Activated T-cell treated with anti-CD3 and anti-CD28 coated beads, Interleukin-2, amount 50 U/mL, for 72 hours (primary cell): Measurements from ENCODE around the gene C1GALT1. TPM values are rescaled to one million over a fixed set of nuclear protein-coding genes. Genes with fewer than 3 reads are reported as not detected.
A peak's percentile ranks its signal among the peaks of the same experiment; 100 is the strongest.

Experiments used
- ATAC-seq, 2 donors: fragments of 150-1000 bp; cut with Tn5 transposase; replicated peaks in 1 of 2; 2 replicates each; pipeline ENCODE4 v1.10.0; 2021; ENCODE audit warnings: moderate library complexity in 2 of 2, mild to moderate bottlenecking in 1 of 2
- DNase-seq, 2 donors: peaks; one replicate each; pipeline ENCODE4 v3.0.0; 2021 to 2022; ENCODE audit warnings: mixed read lengths in 1 of 2
- H3K27ac Mint-ChIP-seq: one replicate; pipeline ENCODE4 v1.8.0; 2022; ENCODE audit warnings: mild to moderate bottlenecking, moderate library complexity, mixed read lengths
- H3K27me3 Mint-ChIP-seq: one replicate; pipeline ENCODE4 v1.8.0; 2022; ENCODE audit warnings: low read depth, mixed read lengths
- H3K36me3 Mint-ChIP-seq, 2 donors: one replicate each; pipeline ENCODE4 v1.8.0; 2022; ENCODE audit warnings: mixed read lengths in 2 of 2, mild to moderate bottlenecking in 1 of 2; ENCODE audit not compliant: insufficient read depth in 2 of 2
- H3K4me1 Mint-ChIP-seq: one replicate; pipeline ENCODE4 v1.8.0; 2022; ENCODE audit warnings: low read depth, mixed read lengths
- H3K4me3 Mint-ChIP-seq, 2 donors: one replicate each; pipeline ENCODE4 v1.8.0; 2022; ENCODE audit warnings: mild to moderate bottlenecking in 2 of 2, mixed read lengths in 2 of 2, moderate library complexity in 2 of 2
- H3K9me3 Mint-ChIP-seq, 2 donors: one replicate each; pipeline ENCODE4 v1.8.0; 2022; ENCODE audit warnings: mixed read lengths in 2 of 2
- total RNA-seq, 2 donors: library from RNA; stranded (reverse); gene quantifications; one replicate each; pipeline ENCODE4 v1.2.3, GENCODE V29; 2022

C1GALT1 gene
- total RNA-seq, 2 donors from 2014 or later: 31.0 to 31.8 TPM

DNA sequence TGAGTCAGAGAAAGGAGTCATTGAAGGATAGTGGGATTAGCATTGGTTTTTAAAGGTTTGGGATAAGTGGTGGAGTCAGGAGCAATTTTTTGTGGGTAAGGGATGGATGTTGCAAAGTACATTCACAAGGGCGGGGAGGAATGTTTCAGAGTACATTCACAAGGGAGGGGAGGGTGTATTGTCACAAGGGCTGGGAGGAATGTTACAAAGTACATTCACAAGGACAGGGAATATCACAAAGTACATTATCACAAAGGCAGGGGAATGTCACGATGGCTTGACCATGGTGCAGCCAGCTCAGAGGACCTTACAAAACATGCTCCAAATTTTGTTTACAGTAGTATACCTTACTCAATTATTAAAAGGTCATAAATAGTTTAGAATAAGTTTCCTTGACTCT, 30.3 kb downstream of the C1GALT1 start:
- no peak for DNase-seq
- H3K27me3 Mint-ChIP-seq: no peaks in the 10 kb centered on the region
- H3K27ac Mint-ChIP-seq: no peak overlapping the region
- no peaks in the 10 kb centered on the region for H3K9me3 Mint-ChIP-seq
- peaks cover 27% of the 10 kb centered on the region for H3K4me1 Mint-ChIP-seq
- peaks cover 5 to 16% of the 10 kb centered on the region in 2 donors for H3K36me3 Mint-ChIP-seq
- H3K4me3 Mint-ChIP-seq: no peak overlapping the region
- ATAC-seq: no peak

GRCh38 chr7:7214398-7215347, 32.3 kb downstream of the C1GALT1 start:
- Mint-ChIP-seq H3K4me3 (no peak overlapping the region), H3K9me3 (no peaks in the 10 kb centered on the region), H3K27me3 (no peaks in the 10 kb centered on the region), H3K4me1 (peaks cover 25% of the 10 kb centered on the region), H3K36me3 (peaks cover 5 to 18% of the 10 kb centered on the region in 2 donors), H3K27ac (no peak overlapping the region)
- ATAC-seq (no peak), DNase-seq (no peak)

GRCh38 chr7:7216279-7216678, 33.9 kb downstream of the C1GALT1 start:
- Mint-ChIP-seq H3K27me3 (no peaks in the 10 kb centered on the region), H3K36me3 (peaks cover 5 to 19% of the 10 kb centered on the region in 2 donors), H3K27ac (no peak overlapping the region), H3K4me1 (peaks cover 31% of the 10 kb centered on the region), H3K4me3 (no peak overlapping the region), H3K9me3 (no peaks in the 10 kb centered on the region)
- DNase-seq (no peak), ATAC-seq (no peak)

DNA sequence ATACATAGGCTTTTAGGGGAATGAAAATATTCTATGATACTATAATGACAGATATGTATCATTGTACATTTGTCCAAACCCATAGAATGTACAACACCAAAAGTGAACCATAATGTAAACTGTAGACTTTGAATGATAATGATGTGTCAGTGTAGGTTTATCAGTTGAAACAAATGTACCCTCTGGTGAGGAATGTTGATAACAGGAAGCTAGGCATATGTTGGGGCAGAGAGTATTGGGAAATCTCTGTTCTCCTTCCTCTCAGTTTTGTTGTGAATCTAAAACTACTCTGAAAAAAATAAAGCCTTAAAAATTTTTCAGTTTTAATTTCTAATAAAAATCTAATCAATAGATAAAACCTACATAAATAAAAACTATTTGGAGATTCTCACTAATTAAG, 36.9 kb downstream of the C1GALT1 start:
- no peaks in the 10 kb centered on the region for H3K9me3 Mint-ChIP-seq
- no peaks in the 10 kb centered on the region for H3K27me3 Mint-ChIP-seq
- no peak overlapping the region for H3K27ac Mint-ChIP-seq
- ATAC-seq (no peak), DNase-seq (no peak)
- peaks cover 3 to 12% of the 10 kb centered on the region in 2 donors for H3K36me3 Mint-ChIP-seq
- peaks cover 38% of the 10 kb centered on the region for H3K4me1 Mint-ChIP-seq
- H3K4me3 Mint-ChIP-seq: no peak overlapping the region

GRCh38 chr7:7220821-7221220, 38.5 kb downstream of the C1GALT1 start:
- Mint-ChIP-seq H3K4me1 (peaks cover 36% of the 10 kb centered on the region), H3K9me3 (no peaks in the 10 kb centered on the region), H3K27me3 (no peaks in the 10 kb centered on the region), H3K36me3 (peaks cover 0 to 13% of the 10 kb centered on the region in 2 donors), H3K4me3 (no peak overlapping the region), H3K27ac (no peak overlapping the region)
- ATAC-seq (no peak), DNase-seq (no peak)

DNA sequence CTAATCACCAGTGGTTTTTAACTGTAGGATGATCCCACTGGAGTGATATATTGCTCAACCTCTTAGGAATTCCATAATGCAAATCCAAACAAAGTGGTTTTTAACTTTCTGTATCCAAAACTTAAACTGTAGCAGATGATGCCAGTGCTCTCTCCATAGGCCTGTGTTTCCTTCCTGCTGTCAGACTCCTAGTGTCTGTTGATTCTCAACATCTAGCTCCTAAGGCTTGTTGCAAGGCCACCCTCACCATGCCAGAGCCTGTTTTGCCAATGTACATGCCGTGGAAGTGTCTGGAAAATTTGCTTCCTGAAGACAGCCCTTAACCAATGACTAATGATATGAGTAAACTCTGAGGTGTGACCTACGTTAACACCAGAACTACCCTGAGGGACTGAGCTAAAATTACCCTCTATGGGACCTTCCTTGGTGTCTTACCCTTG, 39.3 kb downstream of the C1GALT1 start:
- Mint-ChIP-seq H3K9me3 (no peaks in the 10 kb centered on the region), H3K27ac (no peak overlapping the region), H3K4me3 (no peak overlapping the region), H3K36me3 (peaks cover 0 to 13% of the 10 kb centered on the region in 2 donors), H3K27me3 (no peaks in the 10 kb centered on the region), H3K4me1 (peaks cover 36% of the 10 kb centered on the region)
- DNase-seq: no peak
- ATAC-seq: no peak

GRCh38 chr7:7223250-7223649, 40.9 kb downstream of the C1GALT1 start:
- Mint-ChIP-seq H3K27me3 (no peaks in the 10 kb centered on the region), H3K4me1 (peaks cover 32% of the 10 kb centered on the region), H3K9me3 (no peaks in the 10 kb centered on the region), H3K27ac (no peak overlapping the region), H3K4me3 (no peak overlapping the region), H3K36me3 (peaks cover 0 to 8% of the 10 kb centered on the region in 2 donors)
- ATAC-seq (no peak), DNase-seq (no peak)

DNA sequence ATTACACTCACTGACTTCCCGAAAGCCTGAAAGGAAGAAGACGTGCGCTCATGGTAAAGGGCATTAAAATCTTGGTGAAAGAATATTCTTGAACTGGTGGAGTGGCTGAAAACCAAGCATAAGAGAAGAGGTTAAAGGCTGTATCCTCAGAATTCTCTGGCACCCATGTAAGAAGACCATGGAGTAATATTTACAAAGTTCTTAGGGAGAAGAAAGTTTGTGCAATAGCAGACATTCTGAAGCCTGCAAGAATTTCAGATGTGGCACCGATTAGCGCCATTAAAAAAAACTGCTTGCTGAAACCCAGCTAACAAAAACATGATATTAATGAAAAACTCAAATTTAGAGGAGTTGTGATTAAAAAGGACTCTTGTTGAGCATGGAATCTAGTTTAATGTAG, 44.1 kb downstream of the C1GALT1 start:
- ATAC-seq (no peak), DNase-seq (no peak)
- Mint-ChIP-seq H3K4me1 (peaks cover 22% of the 10 kb centered on the region), H3K27ac (no peak overlapping the region), H3K9me3 (peaks cover 3 to 5% of the 10 kb centered on the region in 2 donors), H3K36me3 (peaks cover 7 to 15% of the 10 kb centered on the region in 2 donors), H3K4me3 (no peak overlapping the region), H3K27me3 (no peaks in the 10 kb centered on the region)

DNA sequence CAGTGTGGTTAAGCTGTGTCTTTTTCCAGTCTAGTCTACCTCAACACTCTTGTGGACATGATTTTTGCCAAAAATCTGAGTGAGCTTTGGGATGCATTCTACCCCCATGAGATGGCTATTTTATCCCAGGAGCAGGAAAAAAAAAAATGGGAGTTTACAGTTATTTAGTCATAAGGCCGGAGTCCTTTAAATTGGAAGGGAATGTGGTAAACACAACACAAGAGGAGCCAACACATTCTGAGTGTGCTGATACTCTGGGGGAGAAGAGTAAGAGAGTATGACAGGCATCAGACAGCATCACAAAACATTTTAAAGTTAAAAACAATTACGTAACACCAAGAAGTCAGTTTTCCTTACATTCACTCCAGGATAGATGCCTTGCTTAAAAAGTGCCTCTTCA, 46.1 kb downstream of the C1GALT1 start:
- no peak for DNase-seq
- no peak for ATAC-seq
- Mint-ChIP-seq H3K27me3 (no peaks in the 10 kb centered on the region), H3K4me1 (peaks cover 22% of the 10 kb centered on the region), H3K36me3 (peaks cover 17 to 22% of the 10 kb centered on the region in 2 donors), H3K9me3 (peaks cover 3 to 9% of the 10 kb centered on the region in 2 donors), H3K4me3 (no peak overlapping the region), H3K27ac (no peak overlapping the region)

DNA sequence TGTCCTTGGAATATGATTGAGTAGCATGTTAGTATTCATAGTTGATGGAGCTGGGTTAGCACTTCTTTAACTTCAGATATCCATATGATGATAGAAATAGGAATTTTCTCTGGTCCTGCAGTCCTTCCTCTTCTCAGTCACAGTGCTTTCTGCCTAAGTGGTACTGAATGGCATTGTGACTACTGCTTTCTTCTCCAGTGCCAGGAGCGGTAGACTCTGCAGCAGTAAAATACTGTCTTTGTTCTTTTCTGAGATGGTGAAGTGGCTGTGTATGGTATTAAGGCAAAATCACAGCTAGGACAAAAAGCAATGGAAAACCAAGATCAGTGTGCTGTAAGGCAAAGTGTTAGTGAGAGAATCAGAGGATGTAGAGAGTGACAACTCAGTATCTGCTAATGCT, 46.6 kb downstream of the C1GALT1 start:
- Mint-ChIP-seq H3K4me1 (peaks cover 20% of the 10 kb centered on the region), H3K27me3 (no peaks in the 10 kb centered on the region), H3K27ac (no peak overlapping the region), H3K9me3 (peaks cover 3 to 9% of the 10 kb centered on the region in 2 donors), H3K36me3 (peaks cover 17 to 25% of the 10 kb centered on the region in 2 donors), H3K4me3 (no peak overlapping the region)
- DNase-seq (no peak), ATAC-seq (no peak)

DNA sequence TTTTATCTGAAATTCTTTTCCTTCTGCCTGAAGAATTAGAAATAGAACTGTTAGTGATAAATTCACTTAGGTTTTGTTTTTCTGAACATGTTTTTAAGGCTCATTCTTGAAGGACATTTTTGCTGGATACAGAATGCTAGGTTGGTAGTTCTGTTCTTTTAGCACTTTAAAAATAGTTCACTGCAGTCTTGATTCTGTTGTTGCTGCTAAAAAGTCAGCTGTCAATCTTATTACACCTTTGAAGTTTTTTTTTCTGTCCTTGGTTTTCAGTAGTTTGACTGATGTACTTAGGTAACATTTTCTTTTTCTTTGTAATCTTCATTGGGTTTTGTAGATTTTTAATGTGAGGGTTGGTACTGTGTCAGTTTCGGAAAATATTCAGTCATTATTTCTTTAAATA, 48.7 kb downstream of the C1GALT1 start:
- peaks cover 3 to 9% of the 10 kb centered on the region in 2 donors for H3K9me3 Mint-ChIP-seq

GRCh38 chr7:7231865-7232264, 49.5 kb downstream of the C1GALT1 start:
- Mint-ChIP-seq H3K4me3 (no peak overlapping the region), H3K9me3 (peaks cover 3 to 9% of the 10 kb centered on the region in 2 donors), H3K27ac (peak overlapping the region; percentile 40), H3K36me3 (peaks cover 20 to 24% of the 10 kb centered on the region in 2 donors), H3K4me1 (peaks cover 11% of the 10 kb centered on the region), H3K27me3 (no peaks in the 10 kb centered on the region)
- ATAC-seq (no peak), DNase-seq (no peak)

More for the DNA sequence above, 48.7 kb downstream of the C1GALT1 start:
- H3K4me1 Mint-ChIP-seq: peaks cover 11% of the 10 kb centered on the region
- H3K36me3 Mint-ChIP-seq: peaks cover 20 to 26% of the 10 kb centered on the region in 2 donors
- H3K27ac Mint-ChIP-seq: no peak overlapping the region
- DNase-seq: no peak
- H3K27me3 Mint-ChIP-seq: no peaks in the 10 kb centered on the region
- H3K4me3 Mint-ChIP-seq: no peak overlapping the region
- ATAC-seq: no peak

- DNase-seq (no peak), ATAC-seq (no peak)
- Mint-ChIP-seq H3K4me1 (peaks cover 11% of the 10 kb centered on the region), H3K4me3 (no peak overlapping the region), H3K9me3 (peaks cover 0 to 8% of the 10 kb centered on the region in 2 donors), H3K27ac (no peak overlapping the region), H3K27me3 (no peaks in the 10 kb centered on the region), H3K36me3 (peaks cover 21 to 24% of the 10 kb centered on the region in 2 donors)
These were observed 53.0 kb downstream of the C1GALT1 start for GRCh38 chr7:7235347-7235746.
